NCI-H82 (cell line): ENCODE results near the gene MORN2.

ENCODE experiments used
- DNase-seq: peaks from one replicate; lab custom pipeline; 2025; lab: John Stamatoyannopoulos, UW

Gene MORN2

DNA sequence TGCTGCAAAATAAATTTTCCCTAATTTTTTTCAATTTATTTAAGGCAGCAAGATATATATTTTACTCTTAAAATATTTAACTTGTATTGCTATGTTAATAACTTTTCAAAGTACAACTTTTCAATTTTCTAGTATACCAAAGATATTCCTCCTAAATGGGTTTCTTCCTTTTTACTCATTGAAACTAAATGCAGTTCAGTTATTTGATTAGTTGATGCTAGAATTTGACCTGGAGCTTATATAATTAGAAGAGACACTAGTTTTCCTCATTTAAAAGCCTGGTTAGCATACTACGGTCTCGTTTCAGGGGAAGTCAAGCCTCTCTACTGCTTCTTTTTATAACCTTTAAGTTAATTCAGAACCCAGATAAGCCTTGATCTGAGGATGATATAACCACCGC, 13.8 kb downstream of the MORN2 start, which contains the start of gene ARHGEF33:
TSS of gene ARHGEF33 (plus strand) at position 301 of the 400 bp plus-strand sequence. CDS start 29,573 bp downstream, outside the sequence.
- no peak for DNase-seq

GRCh38 chr2:38892819-38893218, 17.0 kb downstream of the MORN2 start:
- DNase-seq: peak; percentile 48

DNA sequence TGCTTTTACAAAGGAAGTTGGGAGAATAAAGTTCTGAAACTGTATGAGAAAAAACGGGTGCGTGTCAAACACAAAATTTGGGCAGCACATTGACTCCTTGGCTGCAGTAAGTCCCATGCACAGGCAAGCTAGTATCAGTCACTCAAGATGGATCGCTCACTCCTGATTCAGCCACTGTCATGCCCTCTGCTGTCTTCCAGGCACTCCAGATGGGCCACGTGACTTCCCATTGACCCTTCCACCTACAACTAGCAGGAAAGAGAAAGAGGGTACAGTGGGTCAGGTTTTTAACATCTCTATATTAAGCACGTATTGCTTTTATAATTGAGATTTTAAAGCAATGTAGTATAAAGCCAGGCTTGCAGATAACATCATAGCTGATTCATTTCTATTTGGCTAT, 22.5 kb downstream of the MORN2 start:
- DNase-seq: peak; percentile 13

GRCh38 chr2:38900726-38901125, 24.9 kb downstream of the MORN2 start:
- no peak for DNase-seq

DNA sequence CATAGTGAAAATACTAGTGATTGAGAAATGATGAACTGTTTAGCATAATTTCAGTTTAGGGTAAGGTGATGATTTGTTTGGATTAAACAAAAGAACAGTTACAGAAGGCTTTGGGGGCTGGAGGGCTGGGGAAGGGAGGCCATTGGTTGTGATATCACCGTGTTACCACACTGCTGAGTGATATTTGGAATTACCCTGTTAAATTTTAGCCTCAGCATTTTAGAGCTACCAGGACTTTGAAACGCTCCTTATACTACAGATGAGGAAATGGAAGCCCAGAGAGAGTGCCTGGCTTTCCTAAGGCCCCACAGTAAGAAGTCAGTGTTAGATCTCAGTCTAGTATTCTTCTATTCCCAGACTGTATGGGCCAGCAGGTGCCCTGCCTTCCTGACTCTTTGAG, 29.5 kb downstream of the MORN2 start:
- no peak for DNase-seq

DNA sequence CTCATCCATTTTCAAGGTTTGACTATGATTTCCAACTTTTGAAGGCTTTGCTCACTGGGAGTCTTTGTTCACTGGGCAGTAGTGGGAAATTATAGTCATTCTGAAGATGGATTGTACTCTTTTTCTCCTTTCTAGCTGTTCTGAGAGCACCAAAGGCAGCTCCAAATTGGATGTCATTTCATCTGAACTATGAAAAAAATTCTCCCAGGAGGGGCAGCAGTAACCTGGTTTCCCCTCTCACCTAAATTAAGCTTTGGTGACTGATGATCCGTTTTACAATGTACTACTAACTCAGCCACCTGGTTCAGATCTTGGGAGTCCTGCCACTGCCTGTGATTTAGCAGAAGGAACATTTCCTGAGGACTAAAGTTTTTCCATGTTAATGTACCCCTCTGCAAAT, 31.5 kb downstream of the MORN2 start:
- DNase-seq: no peak

DNA sequence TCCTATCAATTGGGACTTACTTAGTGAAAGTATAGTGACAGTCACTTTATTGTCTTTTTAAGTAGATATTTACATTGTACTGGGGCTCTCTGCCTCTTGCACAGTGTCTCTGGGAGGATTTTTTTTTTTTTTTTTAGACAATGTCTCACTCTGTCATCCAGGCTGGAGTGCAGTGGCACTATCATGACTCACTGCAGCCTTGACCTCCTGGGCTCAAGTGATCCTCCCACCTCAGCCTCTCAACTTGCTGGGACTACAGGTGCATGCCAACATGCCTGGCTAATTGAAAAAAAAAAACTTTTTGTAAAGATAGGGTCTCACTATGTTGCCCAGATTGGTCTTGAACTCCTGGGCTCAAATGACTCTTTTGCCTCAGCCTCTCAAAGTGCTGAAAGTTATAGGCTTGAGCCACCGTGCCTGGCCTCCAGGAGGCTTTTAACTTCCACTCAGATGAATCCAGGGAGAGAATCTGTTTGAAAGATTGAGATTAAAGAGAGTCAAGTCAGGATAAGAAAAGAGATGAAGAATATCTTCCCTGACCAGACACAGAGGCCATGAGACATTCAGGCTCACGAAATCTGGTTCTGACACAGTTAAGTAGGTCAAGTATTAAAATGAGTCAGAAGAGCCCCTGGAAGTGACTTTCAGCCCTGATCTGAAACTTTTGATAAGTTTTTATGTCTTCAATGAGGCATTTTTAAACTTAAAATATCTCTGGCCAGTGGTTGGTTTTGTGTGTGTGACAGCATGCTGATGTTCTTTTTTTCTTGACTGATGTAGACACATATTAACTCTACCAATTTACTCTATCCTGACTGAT, 32.2 kb downstream of the MORN2 start:
- DNase-seq: no peak

GRCh38 chr2:38909872-38910271, 34.1 kb downstream of the MORN2 start:
- DNase-seq: no peak

- no peak for DNase-seq
Observed at GRCh38 chr2:38911191-38911590, 35.4 kb downstream of the MORN2 start.

DNA sequence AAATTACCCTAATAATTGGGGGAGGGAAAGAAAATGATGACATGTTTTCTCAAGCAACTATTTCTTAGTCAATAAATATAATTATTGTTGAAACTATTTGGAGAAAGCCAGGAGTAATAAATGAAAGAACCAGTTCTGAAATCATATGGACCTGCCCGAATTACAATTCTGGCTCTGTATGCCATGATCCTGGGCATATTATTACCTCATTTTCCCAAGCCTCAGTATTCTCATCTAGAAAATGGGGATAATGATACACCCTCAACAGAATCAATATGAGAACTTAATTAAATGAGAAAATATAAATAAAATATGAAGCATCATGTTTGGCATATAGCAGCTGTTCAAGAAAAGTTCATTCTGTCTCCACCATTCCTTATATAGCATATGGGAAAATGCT, 36.8 kb downstream of the MORN2 start:
- DNase-seq: no peak

GRCh38 chr2:38922389-38922788, 46.6 kb downstream of the MORN2 start:
- no peak for DNase-seq

GRCh38 chr2:38922902-38923301, 47.1 kb downstream of the MORN2 start:
- DNase-seq: peak; percentile 66

GRCh38 chr2:38925982-38926381, 50.2 kb downstream of the MORN2 start:
- peak; percentile 12 for DNase-seq

- DNase-seq: no peak
Observed at GRCh38 chr2:38930600-38930999, 54.8 kb downstream of the MORN2 start.
